Kidney epithelial cell (primary cell): ENCODE results near the gene SLAIN2. TPM values are rescaled to one million over a fixed set of nuclear protein-coding genes. Genes with fewer than 3 reads are reported as not detected.

Experiments
- DNase-seq: peaks from one replicate; pipeline ENCODE4 v3.0.0-alpha.2; 2010; ENCODE audit warnings: low read depth
- H3K27me3 ChIP-seq: 2 replicates; pipeline ENCODE4 v1.6.0; 2011; ENCODE audit warnings: low read length; ENCODE audit not compliant: control insufficient read depth, insufficient read depth
- H3K36me3 ChIP-seq: 2 replicates; pipeline ENCODE4 v1.5.1; 2011; ENCODE audit warnings: low read length; ENCODE audit not compliant: control insufficient read depth, insufficient read depth
- H3K4me3 ChIP-seq: 2 replicates; pipeline ENCODE4 v1.5.1; 2011; ENCODE audit warnings: low read depth, mild to moderate bottlenecking, control low read depth, low read length
- CTCF ChIP-seq: IDR thresholded peaks from 2 replicates; pipeline ENCODE4 v1.5.1; 2011; ENCODE audit warnings: mild to moderate bottlenecking, moderate library complexity, low read length, control low read depth, inconsistent platforms; ENCODE audit not compliant: insufficient read depth, poor library complexity, severe bottlenecking
- total RNA-seq: library from RNA; depleted of rRNA; stranded (reverse); fragments of >200 nt; gene quantifications from 2 replicates; pipeline ENCODE4 v1.2.3, GENCODE V29; 2015

SLAIN2 gene
- total RNA-seq, 1 donor from 2014 or later, result 104 TPM

GRCh38 chr4:48470570-48470969 lies 129.2 kb downstream of the SLAIN2 start:
- no peaks in the 10 kb centered on the region for H3K36me3 ChIP-seq
- H3K4me3 ChIP-seq, result no peak overlapping the region
- no peaks in the 10 kb centered on the region for H3K27me3 ChIP-seq
- no peak for TF ChIP-seq CTCF
- DNase-seq, result peak; percentile 12

DNA sequence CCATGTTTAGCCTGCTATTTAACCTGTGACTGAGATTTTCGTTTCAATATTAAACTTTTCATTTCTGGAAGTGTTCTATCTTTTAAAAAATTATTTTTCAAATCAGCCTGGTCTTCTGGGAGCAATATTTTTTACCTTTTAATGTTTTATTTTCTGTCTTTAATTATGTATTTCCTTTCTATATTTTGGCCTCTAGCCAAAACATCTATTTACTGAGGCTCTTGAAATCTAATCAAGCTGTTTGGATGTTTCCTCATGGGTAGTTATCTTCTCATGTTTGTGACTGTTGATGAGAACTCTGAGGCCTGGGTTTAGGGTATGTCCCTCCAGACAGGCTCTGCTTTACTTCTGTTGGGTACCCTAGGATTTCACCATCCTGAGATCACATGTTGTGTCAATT lies 131.5 kb downstream of the SLAIN2 start:
- DNase-seq, result no peak
- no peak overlapping the region for H3K4me3 ChIP-seq
- H3K27me3 ChIP-seq, result no peaks in the 10 kb centered on the region
- TF ChIP-seq CTCF, result no peak
- no peaks in the 10 kb centered on the region for H3K36me3 ChIP-seq

DNA sequence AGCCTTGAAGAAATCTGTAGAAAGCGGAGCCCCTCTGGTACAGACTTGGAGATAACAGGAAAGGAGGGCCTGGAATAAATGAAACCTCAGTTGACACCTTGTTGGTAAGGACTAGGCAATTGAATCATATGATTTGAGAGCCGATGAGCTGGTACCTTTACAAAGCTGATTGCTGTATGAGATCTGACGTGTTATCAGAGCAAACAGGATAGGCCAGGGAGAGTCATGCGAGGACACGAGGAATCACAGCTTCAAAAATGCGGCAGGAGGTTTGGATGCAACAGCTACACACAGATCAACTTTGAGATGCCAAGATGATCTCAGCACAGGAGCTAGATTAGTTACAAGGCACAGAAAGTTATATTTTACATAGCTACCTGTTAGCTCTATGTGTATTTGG lies 134.4 kb downstream of the SLAIN2 start:
- H3K27me3 ChIP-seq, result no peaks in the 10 kb centered on the region

More for the DNA sequence above, 134.4 kb downstream of the SLAIN2 start:
- no peak for DNase-seq
- Histone ChIP-seq H3K36me3 (no peaks in the 10 kb centered on the region), H3K4me3 (no peak overlapping the region)
- TF ChIP-seq CTCF, result no peak

Other genes starting within 250 kb of the SLAIN2 start
- 0.48 and 0.67 TPM in 2 replicates for gene TXK, start 207.3 kb upstream of the SLAIN2 start, total RNA-seq
- 1.8 and 3.2 TPM in 2 replicates for gene TEC, start 71.7 kb upstream of the SLAIN2 start, total RNA-seq
- 0.48 and 0.58 TPM in 2 replicates for gene SLC10A4, start 141.8 kb downstream of the SLAIN2 start, total RNA-seq
- gene ZAR1, start 148.7 kb downstream of the SLAIN2 start, total RNA-seq, result not detected in 2 replicates